Gastrocnemius medialis (tissue), 4 donors: Measurements from ENCODE around the gene DMPK. TPM values are rescaled to one million over a fixed set of nuclear protein-coding genes. Genes with fewer than 3 reads are reported as not detected.

Experiments used
- ATAC-seq, 2 donors: fragments of 150-250 bp; one replicate each; pipeline ENCODE4 v1.9.1; 2016
- DNase-seq, 2 donors: peaks; one replicate each; pipeline ENCODE4 v3.0.0-alpha.2; 2019
- H3K27ac ChIP-seq, 4 donors: fragments of 200-600 bp; sonication (generic); 1 replicate in 1 of 4; 2 replicates in 3 of 4; pipeline ENCODE4 v1.5.1; 2016 to 2018; ENCODE audit warnings: mild to moderate bottlenecking in 2 of 4, moderate library complexity in 1 of 4
- H3K27me3 ChIP-seq, 3 donors: fragments of 200-600 bp; sonication (generic) in 2 of 3; 1 replicate in 1 of 3; 2 replicates in 2 of 3; pipeline versions ENCODE4 v1.5.1 to v1.6.0; 2016 to 2019; ENCODE audit warnings: mild to moderate bottlenecking in 1 of 3, moderate library complexity in 1 of 3
- H3K36me3 ChIP-seq, 2 donors: fragments of 200-600 bp; sonication (generic) in 1 of 2; one replicate each; pipeline ENCODE4 v1.5.1; 2017 to 2018
- H3K4me1 ChIP-seq, 2 donors: fragments of 200-600 bp; sonication (generic) in 1 of 2; one replicate each; pipeline ENCODE4 v1.5.1; 2016 to 2017; ENCODE audit warnings: mild to moderate bottlenecking in 2 of 2
- H3K4me3 ChIP-seq, 4 donors: fragments of 200-600 bp; sonication (generic) in 3 of 4; 1 replicate in 1 of 4; 2 replicates in 3 of 4; pipeline ENCODE4 v1.5.1; 2016 to 2019; ENCODE audit warnings: mild to moderate bottlenecking in 2 of 4
- H3K9me3 ChIP-seq, 3 donors: fragments of 200-600 bp; sonication (generic) in 2 of 3; 1 replicate in 1 of 3; 2 replicates in 2 of 3; pipeline ENCODE4 v1.5.1; 2016 to 2019
- POLR2A ChIP-seq, 2 donors: fragments of 450-650 bp; IDR thresholded peaks; one replicate each; pipeline ENCODE4 v1.6.1; 2017; ENCODE audit warnings: antibody characterized with exemption in 2 of 2, mild to moderate bottlenecking in 2 of 2, moderate library complexity in 2 of 2
- in situ Hi-C, 4 donors: fragments of 200-750 bp; cut with MboI; loops; one replicate each; pipeline versions ENCODE4 v1.15.0 to v1.8.0; 2017; ENCODE audit warnings: low sequenced_read_pairs in 4 of 4
- intact Hi-C: fragments of 100-400 bp; cut with DNase I; formaldehyde crosslinking; loops from one replicate; pipeline ENCODE4 v1.15.1; 2023; ENCODE audit warnings: low total_unique reads
- total RNA-seq, 4 donors: library from RNA; depleted of rRNA; stranded (reverse); fragments of >200 nt; gene quantifications; one replicate each; pipeline versions ENCODE4 v1.1.0 to v1.2.3, GENCODE V29; 2016
- TF ChIP-seq, protein P1 (sequence below), 5 experiments: fragments of 450-650 bp in 3 of 5; fragments of 200-600 bp in 2 of 5; sonication (generic) in 2 of 5; IDR thresholded peaks in 4 of 5; conservative IDR thresholded peaks in 1 of 5; 1 replicate in 4 of 5; 2 replicates in 1 of 5; pipeline ENCODE4 v1.5.1; 2016 to 2019; ENCODE audit warnings: antibody characterized with exemption in 5 of 5, mild to moderate bottlenecking in 3 of 5, moderate library complexity in 3 of 5

The DMPK gene
- total RNA-seq, 4 donors from 2014 or later = 93.0 to 196 (median 116) TPM

DNA sequence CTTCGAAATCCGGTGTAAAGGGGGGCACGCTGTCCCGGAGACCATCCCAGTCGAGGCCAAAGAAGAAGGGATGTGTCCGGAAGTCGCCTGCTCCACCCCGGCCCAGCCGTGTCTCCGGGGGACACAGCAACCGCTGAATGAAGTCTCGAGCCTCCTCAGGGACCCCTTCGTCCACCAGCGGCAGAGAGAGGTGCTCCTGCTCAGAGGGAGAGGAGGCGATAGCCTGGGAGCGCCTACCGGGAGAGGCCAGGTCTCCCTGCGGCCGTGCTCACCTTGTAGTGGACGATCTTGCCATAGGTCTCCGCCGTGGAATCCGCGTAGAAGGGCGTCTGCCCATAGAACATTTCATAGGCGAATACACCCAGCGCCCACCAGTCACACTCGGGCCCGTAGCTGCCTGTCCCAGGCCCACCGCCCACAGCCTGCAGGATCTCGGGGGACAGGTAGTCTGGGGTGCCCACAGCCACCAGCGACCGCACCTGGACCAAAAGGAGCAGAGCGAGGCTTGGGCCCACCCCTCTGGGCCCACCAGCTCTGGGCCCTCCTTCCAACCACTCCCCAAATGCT is 4.8 kb downstream of the DMPK start:
- Histone ChIP-seq H3K4me1 (peaks cover 15 to 34% of the 10 kb centered on the region in 2 donors), H3K27me3 (no peaks in the 10 kb centered on the region), H3K9me3 (no peaks in the 10 kb centered on the region), H3K4me3 (no peak overlapping the region), H3K36me3 (peaks cover 0 to 48% of the 10 kb centered on the region in 2 donors), H3K27ac (no peak overlapping the region)
- TF ChIP-seq POLR2A (IDR thresholded peaks at IDR 0.05) = no peak
- TF ChIP-seq, protein P1, sequence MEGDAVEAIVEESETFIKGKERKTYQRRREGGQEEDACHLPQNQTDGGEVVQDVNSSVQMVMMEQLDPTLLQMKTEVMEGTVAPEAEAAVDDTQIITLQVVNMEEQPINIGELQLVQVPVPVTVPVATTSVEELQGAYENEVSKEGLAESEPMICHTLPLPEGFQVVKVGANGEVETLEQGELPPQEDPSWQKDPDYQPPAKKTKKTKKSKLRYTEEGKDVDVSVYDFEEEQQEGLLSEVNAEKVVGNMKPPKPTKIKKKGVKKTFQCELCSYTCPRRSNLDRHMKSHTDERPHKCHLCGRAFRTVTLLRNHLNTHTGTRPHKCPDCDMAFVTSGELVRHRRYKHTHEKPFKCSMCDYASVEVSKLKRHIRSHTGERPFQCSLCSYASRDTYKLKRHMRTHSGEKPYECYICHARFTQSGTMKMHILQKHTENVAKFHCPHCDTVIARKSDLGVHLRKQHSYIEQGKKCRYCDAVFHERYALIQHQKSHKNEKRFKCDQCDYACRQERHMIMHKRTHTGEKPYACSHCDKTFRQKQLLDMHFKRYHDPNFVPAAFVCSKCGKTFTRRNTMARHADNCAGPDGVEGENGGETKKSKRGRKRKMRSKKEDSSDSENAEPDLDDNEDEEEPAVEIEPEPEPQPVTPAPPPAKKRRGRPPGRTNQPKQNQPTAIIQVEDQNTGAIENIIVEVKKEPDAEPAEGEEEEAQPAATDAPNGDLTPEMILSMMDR (IDR thresholded peaks at IDR 0.05 in 4 of 5, conservative IDR thresholded peaks at IDR 0.05 in 1 of 5) = no peak
- in situ Hi-C loops = no loop called here
- DNase-seq = no peak
- no peak for ATAC-seq
- intact Hi-C loops = no loop called here

DNA sequence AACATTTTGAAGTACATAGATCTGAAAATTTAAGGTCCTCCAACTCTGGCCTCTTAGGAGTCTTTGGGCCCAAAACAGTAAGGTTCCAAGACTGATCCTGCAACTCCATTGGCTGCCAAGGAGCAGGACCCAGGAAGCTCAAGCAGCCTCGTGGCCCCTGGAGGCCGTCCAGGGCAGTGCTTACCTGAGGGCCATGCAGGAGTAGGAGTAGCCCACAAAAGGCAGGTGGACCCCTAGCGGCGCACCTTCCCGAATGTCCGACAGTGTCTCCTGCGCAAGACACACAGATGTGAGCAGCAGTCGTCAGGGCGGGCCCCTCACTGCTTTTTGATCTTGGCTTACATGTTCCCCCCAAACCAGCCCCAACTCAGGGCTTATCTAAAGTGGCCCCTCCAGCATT is 7.5 kb downstream of the DMPK start:
- ATAC-seq (no peak), DNase-seq (no peak)
- intact Hi-C loops (no loop called here), in situ Hi-C loops (no loop called here)
- TF ChIP-seq, protein P1 (IDR thresholded peaks at IDR 0.05 in 4 of 5, conservative IDR thresholded peaks at IDR 0.05 in 1 of 5) = no peak
- no peak for TF ChIP-seq POLR2A (IDR thresholded peaks at IDR 0.05)
- Histone ChIP-seq H3K27ac (peak overlapping the region in 1 of 4 donors; percentile 29), H3K4me1 (peaks cover 3 to 14% of the 10 kb centered on the region in 2 donors), H3K9me3 (no peaks in the 10 kb centered on the region), H3K4me3 (no peak overlapping the region), H3K27me3 (no peaks in the 10 kb centered on the region), H3K36me3 (peaks cover 0 to 48% of the 10 kb centered on the region in 2 donors)

DNA sequence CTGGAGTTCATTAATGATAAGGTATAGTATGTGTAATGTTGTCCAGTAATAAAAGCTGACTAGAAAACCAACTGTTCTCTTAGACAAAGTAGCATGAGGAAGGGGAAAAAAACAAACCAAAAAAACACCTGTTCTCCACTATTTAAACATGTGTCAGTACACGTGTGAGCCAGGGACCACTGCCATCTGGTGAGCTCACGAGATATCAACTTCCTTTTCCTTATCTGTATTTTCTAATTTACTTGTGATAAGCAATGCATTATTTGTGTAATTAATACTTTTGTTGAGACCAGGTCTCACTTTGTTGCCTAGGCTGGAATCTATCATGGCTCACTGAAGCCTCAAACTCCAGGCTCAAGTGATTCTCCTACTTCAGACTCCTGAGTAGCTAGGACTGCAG is 8.9 kb downstream of the DMPK start:
- intact Hi-C loops (no loop called here), in situ Hi-C loops (no loop called here)
- ATAC-seq (no peak), DNase-seq (no peak)
- Histone ChIP-seq H3K9me3 (no peaks in the 10 kb centered on the region), H3K4me3 (no peak overlapping the region), H3K36me3 (peaks cover 0 to 39% of the 10 kb centered on the region in 2 donors), H3K27me3 (no peaks in the 10 kb centered on the region), H3K4me1 (peaks cover 3 to 9% of the 10 kb centered on the region in 2 donors), H3K27ac (peak overlapping the region; percentile 29 to 98 (median 70))
- TF ChIP-seq, protein P1 (IDR thresholded peaks at IDR 0.05 in 4 of 5, conservative IDR thresholded peaks at IDR 0.05 in 1 of 5) = no peak
- TF ChIP-seq POLR2A (IDR thresholded peaks at IDR 0.05) = no peak

DNA sequence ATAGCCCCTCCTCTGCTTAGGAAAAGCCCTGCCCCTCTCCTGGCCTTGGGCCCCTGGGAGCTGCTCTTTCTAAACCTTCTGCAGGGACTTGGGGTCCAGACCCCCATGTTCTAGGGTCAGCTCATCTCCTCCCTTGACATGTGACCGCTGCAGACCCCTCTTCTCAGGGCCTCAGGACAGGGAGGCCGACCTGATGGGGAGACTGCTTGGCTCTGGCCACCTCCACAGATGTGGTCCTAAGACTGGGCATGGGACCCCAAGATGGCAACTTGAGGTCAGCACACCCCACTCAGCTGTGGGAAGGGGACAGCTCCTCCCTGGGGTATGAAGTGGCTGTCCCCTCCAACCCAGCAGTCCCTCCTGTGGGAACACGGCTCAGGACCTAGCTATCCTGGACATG is 9.4 kb downstream of the DMPK start:
- intact Hi-C loops (no loop called here), in situ Hi-C loops (no loop called here)
- H3K4me3 ChIP-seq = no peak overlapping the region

More for the DNA sequence above, 9.4 kb downstream of the DMPK start:
- Histone ChIP-seq H3K4me1 (peaks cover 3 to 9% of the 10 kb centered on the region in 2 donors), H3K36me3 (peaks cover 0 to 34% of the 10 kb centered on the region in 2 donors), H3K9me3 (no peaks in the 10 kb centered on the region), H3K27ac (peak overlapping the region; percentile 44 to 99 (median 97)), H3K27me3 (no peaks in the 10 kb centered on the region)
- ATAC-seq (no peak), DNase-seq (no peak)
- TF ChIP-seq, protein P1 (IDR thresholded peaks at IDR 0.05 in 4 of 5, conservative IDR thresholded peaks at IDR 0.05 in 1 of 5) = no peak
- TF ChIP-seq POLR2A (IDR thresholded peaks at IDR 0.05) = no peak
